Smooth muscle cell (in vitro differentiated cells): ENCODE measurements around the gene ESAM. TPM values are rescaled to one million over a fixed set of nuclear protein-coding genes. Genes with fewer than 3 reads are reported as not detected.
"Not testable (repeated sequence)": the region's sequence is repeated elsewhere in the genome, so short reads cannot be mapped to it uniquely, and the experiment has no call there.

Experiments used
- DNase-seq: peaks from one replicate; lab custom pipeline; 2025; ENCODE audit not compliant: unreplicated experiment; lab: John Stamatoyannopoulos, UW
- H2AFZ ChIP-seq: fragments of 200-600 bp; sonication (generic); 2 replicates; pipeline ENCODE4 v1.6.0; 2016; ENCODE audit warnings: antibody characterized with exemption, low read depth, mild to moderate bottlenecking
- H3F3A ChIP-seq: fragments of 200-600 bp; sonication (generic); 2 replicates; pipeline ENCODE4 v1.6.0; 2017; ENCODE audit warnings: antibody characterized with exemption, low read depth
- H3K27ac ChIP-seq: fragments of 200-600 bp; sonication (generic); 2 replicates; pipeline ENCODE4 v1.5.1; 2016; ENCODE audit warnings: low read depth, mild to moderate bottlenecking
- H3K27me3 ChIP-seq: fragments of 200-600 bp; sonication (generic); 2 replicates; pipeline ENCODE4 v1.6.1; 2016; ENCODE audit warnings: low read depth, mild to moderate bottlenecking
- H3K36me3 ChIP-seq: fragments of 200-600 bp; sonication (generic); 2 replicates; pipeline ENCODE4 v1.5.1; 2016; ENCODE audit warnings: low read depth
- H3K4me1 ChIP-seq: fragments of 200-600 bp; sonication (generic); 2 replicates; pipeline ENCODE4 v1.5.1; 2016; ENCODE audit warnings: low read depth
- H3K4me2 ChIP-seq: fragments of 200-600 bp; sonication (generic); 2 replicates; pipeline ENCODE4 v1.6.0; 2016; ENCODE audit warnings: mild to moderate bottlenecking
- H3K4me3 ChIP-seq: fragments of 200-600 bp; sonication (generic); 2 replicates; pipeline ENCODE4 v1.5.1; 2016; ENCODE audit warnings: mild to moderate bottlenecking
- H3K79me2 ChIP-seq: fragments of 200-600 bp; sonication (generic); 2 replicates; pipeline ENCODE4 v1.6.0; 2016; ENCODE audit warnings: low read depth, mild to moderate bottlenecking
- H3K9ac ChIP-seq: fragments of 200-600 bp; sonication (generic); 2 replicates; pipeline ENCODE4 v1.6.0; 2016; ENCODE audit warnings: low read depth
- H3K9me3 ChIP-seq: fragments of 200-600 bp; sonication (generic); replicated peaks from 2 replicates; pipeline ENCODE4 v1.5.1; 2016; ENCODE audit warnings: low read depth
- H4K20me1 ChIP-seq: fragments of 200-600 bp; sonication (generic); 2 replicates; pipeline ENCODE4 v1.6.0; 2016; ENCODE audit warnings: low read depth
- WGBS: methylation state at CpG from one replicate; pipeline ENCODE4 v1.1.7; 2016; ENCODE audit warnings: low lambda C conversion rate; 5-methylcytosine and 5-hydroxymethylcytosine counted together
- polyA plus RNA-seq: library from polyadenylated mRNA; unstranded; fragments of >200 nt; fragmentation: Nextera tagmentation; extraction: Ambion mirVana; gene quantifications from 2 replicates; pipeline ENCODE4 v1.2.1, GENCODE V29; 2016
- total RNA-seq: library from RNA; depleted of rRNA; stranded (reverse); fragments of >200 nt; gene quantifications from 2 replicates; pipeline ENCODE4 v1.2.3, GENCODE V29; 2014
- TF ChIP-seq, protein P1 (sequence below): fragments of 200-600 bp; sonication (generic); IDR thresholded peaks from 2 replicates; pipeline ENCODE4 v1.5.1; 2017; ENCODE audit warnings: borderline replicate concordance, mild to moderate bottlenecking, antibody characterized with exemption; ENCODE audit not compliant: insufficient read depth, poor library complexity, severe bottlenecking

The ESAM gene
- total and polyA plus RNA-seq, 2 experiments from 2014 or later: 0.31 to 0.94 TPM

DNA sequence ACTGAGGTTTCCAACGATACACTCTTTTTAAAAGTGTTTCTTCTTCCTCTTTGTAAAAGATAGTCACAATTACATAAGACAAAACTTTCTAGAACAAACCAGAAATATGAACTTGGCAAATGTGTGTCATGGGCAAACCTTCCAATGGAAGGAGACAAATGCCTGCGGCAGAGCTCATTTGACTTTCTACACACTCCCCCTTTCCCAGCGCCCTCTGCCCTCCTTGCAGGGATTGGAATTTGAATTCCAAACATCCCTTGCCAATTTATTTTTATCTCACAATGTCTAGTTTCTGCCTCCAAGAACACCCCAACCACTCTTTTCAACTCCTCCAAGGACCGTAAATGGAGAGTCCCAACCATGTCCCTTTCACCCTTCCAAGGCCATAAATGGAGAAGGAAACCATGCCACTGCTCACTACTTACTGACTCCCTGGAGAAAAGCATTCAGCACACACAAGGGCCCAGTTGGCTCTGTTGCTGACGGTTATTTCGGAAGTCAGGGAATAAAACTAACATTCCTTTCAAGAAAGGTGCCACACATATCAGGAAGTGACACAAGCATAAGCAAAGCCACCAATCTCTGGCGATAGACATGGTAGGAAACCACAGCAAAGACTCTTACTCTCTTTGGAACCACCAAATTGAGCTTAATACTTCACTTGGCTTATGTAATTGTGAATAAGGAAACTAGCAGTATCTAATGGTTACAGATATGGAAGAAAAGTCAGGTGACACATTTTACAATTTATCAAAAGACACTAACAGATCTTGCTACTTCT is 15.0 kb upstream of the ESAM start:
- no peak overlapping the region for H3K27ac ChIP-seq
- no peaks in the 10 kb centered on the region for H3F3A ChIP-seq
- H3K9me3 ChIP-seq: no peaks in the 10 kb centered on the region
- peaks cover 80% of the 10 kb centered on the region for H4K20me1 ChIP-seq
- H3K79me2 ChIP-seq: peaks cover 60% of the 10 kb centered on the region
- no peak overlapping the region for H3K4me3 ChIP-seq
- WGBS: 94% methylated on average over 7 of the region's 7 CpGs
- no peaks in the 10 kb centered on the region for H3K27me3 ChIP-seq
- H3K4me2 ChIP-seq: no peak overlapping the region
- H3K36me3 ChIP-seq: no peaks in the 10 kb centered on the region
- H3K9ac ChIP-seq: no peak overlapping the region
- no peaks in the 10 kb centered on the region for H3K4me1 ChIP-seq
- no peak for DNase-seq
- no peak overlapping the region for H2AFZ ChIP-seq
- TF ChIP-seq, protein P1, sequence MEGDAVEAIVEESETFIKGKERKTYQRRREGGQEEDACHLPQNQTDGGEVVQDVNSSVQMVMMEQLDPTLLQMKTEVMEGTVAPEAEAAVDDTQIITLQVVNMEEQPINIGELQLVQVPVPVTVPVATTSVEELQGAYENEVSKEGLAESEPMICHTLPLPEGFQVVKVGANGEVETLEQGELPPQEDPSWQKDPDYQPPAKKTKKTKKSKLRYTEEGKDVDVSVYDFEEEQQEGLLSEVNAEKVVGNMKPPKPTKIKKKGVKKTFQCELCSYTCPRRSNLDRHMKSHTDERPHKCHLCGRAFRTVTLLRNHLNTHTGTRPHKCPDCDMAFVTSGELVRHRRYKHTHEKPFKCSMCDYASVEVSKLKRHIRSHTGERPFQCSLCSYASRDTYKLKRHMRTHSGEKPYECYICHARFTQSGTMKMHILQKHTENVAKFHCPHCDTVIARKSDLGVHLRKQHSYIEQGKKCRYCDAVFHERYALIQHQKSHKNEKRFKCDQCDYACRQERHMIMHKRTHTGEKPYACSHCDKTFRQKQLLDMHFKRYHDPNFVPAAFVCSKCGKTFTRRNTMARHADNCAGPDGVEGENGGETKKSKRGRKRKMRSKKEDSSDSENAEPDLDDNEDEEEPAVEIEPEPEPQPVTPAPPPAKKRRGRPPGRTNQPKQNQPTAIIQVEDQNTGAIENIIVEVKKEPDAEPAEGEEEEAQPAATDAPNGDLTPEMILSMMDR: no peak

DNA sequence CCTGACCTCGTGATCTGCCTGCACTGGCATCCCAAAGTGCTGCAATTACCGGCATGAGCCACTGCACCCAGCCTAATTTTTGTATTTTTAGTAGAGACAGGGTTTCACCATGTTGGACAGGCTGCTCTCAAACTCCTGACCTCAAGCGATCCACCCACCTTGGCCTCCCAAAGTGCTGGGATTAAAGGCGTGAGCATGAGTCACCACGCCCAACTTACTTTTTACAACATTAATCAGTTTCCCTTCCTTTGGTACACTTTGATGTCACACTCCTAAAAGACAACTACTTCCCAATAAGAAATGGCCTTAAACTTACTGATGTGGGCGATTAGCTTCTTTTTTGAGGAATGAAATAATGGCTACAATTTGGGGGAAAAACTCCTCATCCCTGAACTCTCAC is 8.9 kb upstream of the ESAM start:
- 74% methylated on average over 6 of the region's 6 CpGs for WGBS
- H3K9me3 ChIP-seq, H3K79me2 ChIP-seq: not testable (repeated sequence)

DNA sequence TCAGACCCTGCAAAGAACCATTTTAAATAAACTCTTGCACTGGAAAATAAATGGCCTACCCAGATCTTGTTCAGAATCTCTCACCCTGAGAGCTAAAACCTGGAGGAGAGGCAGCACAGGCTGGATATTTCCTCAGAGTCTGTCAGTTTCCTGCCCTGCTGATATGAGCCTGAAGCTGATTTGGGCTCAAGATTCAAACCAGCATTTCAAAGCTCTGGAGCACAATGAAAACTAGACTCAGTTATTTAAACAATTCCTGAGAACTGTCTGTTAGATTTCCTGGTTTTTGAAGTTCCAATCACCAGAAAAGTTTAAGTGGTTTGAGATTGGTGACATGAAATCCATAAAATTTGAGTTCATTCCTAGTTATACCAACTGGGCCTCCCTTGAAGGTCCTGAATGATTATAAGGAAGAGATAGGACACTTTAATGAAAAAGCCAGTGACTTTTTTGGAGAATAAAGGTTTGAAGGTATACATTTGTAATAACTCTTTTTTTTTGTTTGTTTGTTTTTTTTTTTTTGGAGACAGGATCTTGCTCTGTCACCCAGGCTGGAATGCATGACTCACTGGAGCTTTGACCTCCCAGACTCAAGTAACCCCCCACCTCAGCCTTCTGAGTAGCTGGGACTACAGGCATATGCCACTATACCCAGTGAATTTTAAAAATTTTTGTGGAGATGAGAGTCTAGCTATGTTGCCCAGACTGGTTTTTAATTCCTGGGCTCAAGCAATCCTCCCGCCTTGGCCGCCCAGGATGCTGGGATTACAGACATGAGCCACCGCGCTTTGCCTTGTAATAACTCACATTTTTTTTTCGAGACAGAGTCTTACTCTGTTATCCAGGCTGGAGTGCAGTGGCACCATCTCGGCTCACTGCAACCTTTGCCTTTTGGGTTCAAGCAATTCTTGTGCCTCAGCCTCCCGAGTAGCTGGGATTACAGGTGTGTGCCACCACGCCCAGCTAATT is 8.0 kb upstream of the ESAM start:
- Histone ChIP-seq H2AFZ (no peak overlapping the region), H3K9me3 (no peaks in the 10 kb centered on the region), H3K4me1 (no peaks in the 10 kb centered on the region), H3K27ac (peak overlapping the region; percentile 87), H3K79me2 (peaks cover under 1% of the 10 kb centered on the region), H4K20me1 (peaks cover 20% of the 10 kb centered on the region), H3K36me3 (no peaks in the 10 kb centered on the region), H3F3A (no peaks in the 10 kb centered on the region), H3K4me2 (peak overlapping the region; percentile 36), H3K9ac (peak overlapping the region; percentile 30), H3K4me3 (no peak overlapping the region), H3K27me3 (no peaks in the 10 kb centered on the region)
- DNase-seq: no peak
- TF ChIP-seq, protein P1: no peak
- 33% methylated on average over 8 of the region's 8 CpGs for WGBS

More for the DNA sequence above, 8.9 kb upstream of the ESAM start:
- Histone ChIP-seq H4K20me1 (peaks cover 28% of the 10 kb centered on the region), H3K27ac (peak overlapping the region; percentile 87), H3K4me2 (peak overlapping the region; percentile 36)
- DNase-seq, H3K4me3 ChIP-seq, H2AFZ ChIP-seq, H3F3A ChIP-seq, H3K27me3 ChIP-seq, H3K4me1 ChIP-seq, H3K9ac ChIP-seq, H3K36me3 ChIP-seq: not testable (repeated sequence)

DNA sequence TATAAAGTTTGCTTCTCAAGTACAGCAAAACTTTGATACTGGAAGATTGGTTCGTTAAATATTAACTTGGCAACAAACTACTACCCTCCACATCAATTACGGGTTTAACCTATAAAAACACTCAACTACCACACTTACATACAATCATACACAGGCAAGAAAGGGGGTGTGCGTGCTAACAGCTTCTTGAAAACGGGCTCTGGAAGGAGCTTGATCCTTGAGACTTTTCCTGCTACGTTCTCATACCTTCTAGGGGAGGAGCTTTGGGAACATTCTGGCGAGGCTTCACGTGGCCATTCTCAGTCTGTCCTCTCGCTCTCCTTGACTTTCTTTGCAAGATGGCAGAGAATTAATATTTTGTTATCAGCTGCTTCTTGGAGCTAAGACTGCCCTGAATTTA is 6.8 kb upstream of the ESAM start:
- no peak overlapping the region for H3K9ac ChIP-seq
- H3K4me2 ChIP-seq: no peak overlapping the region
- no peaks in the 10 kb centered on the region for H3K36me3 ChIP-seq
- no peak overlapping the region for H3K4me3 ChIP-seq
- no peaks in the 10 kb centered on the region for H3K79me2 ChIP-seq
- H3K27me3 ChIP-seq: no peaks in the 10 kb centered on the region
- no peaks in the 10 kb centered on the region for H3F3A ChIP-seq
- no peak overlapping the region for H2AFZ ChIP-seq
- TF ChIP-seq, protein P1: no peak
- WGBS: 91% methylated on average over 8 of the region's 8 CpGs
- H3K4me1 ChIP-seq: no peaks in the 10 kb centered on the region
- no peaks in the 10 kb centered on the region for H3K9me3 ChIP-seq
- peaks cover 21% of the 10 kb centered on the region for H4K20me1 ChIP-seq
- H3K27ac ChIP-seq: peak overlapping the region; percentile 87
- DNase-seq: no peak
